ENCODE measurements around the gene MIOS. TPM values are rescaled to one million over a fixed set of nuclear protein-coding genes. Genes with fewer than 3 reads are reported as not detected.

Gene MIOS
- total and polyA plus RNA-seq, 12 donors, result 8.7 to 51.3 (median 24.7) TPM

DNA sequence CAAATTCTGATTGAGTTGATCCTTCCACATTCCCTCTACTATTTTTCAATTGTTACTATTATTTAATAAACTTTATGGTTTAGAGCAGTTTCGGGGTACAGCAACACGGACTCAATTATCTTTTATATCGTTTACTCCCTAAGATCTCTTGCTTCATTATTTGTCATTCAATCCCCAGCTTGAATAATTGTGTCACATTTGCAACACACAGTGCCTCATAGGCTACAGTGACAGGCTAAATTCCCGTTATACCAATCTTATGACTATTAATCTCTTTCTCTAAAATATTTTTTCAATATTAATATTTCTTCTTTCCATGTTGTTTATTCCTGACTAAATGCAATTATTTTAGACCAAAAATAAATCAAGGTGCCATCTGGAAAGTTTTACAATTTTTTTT lies 27.0 kb upstream of the MIOS start:
- Histone ChIP-seq H3K4me1 (replicated peaks in 1 of 2) (no peaks in the 10 kb centered on the region), H3K4me3 (no peak overlapping the region), H3K36me3 (replicated peaks in 1 of 2) (no peaks in the 10 kb centered on the region), H3K9me3 (replicated peaks in 1 of 3) (peaks cover 0 to 3% (median 0%) of the 10 kb centered on the region in 3 donors), H3K27me3 (no peaks in the 10 kb centered on the region), H3K27ac (no peak overlapping the region)
- 83 to 91% (median 88%) methylated on average over 4 of the region's 4 CpGs for WGBS, 4 donors
- intact Hi-C loops (cut with DNase I), result loop anchor here (5.0 to 10.0 kb wide), 3 partner anchors 115 to 435 kb away; no protein-coding TSS in a partner anchor
- TF ChIP-seq POLR2A (IDR thresholded peaks at IDR 0.05), result no peak
- TF ChIP-seq, protein P1, sequence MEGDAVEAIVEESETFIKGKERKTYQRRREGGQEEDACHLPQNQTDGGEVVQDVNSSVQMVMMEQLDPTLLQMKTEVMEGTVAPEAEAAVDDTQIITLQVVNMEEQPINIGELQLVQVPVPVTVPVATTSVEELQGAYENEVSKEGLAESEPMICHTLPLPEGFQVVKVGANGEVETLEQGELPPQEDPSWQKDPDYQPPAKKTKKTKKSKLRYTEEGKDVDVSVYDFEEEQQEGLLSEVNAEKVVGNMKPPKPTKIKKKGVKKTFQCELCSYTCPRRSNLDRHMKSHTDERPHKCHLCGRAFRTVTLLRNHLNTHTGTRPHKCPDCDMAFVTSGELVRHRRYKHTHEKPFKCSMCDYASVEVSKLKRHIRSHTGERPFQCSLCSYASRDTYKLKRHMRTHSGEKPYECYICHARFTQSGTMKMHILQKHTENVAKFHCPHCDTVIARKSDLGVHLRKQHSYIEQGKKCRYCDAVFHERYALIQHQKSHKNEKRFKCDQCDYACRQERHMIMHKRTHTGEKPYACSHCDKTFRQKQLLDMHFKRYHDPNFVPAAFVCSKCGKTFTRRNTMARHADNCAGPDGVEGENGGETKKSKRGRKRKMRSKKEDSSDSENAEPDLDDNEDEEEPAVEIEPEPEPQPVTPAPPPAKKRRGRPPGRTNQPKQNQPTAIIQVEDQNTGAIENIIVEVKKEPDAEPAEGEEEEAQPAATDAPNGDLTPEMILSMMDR (IDR thresholded peaks at IDR 0.05), result no peak
- DNase-seq, result no peak

- Histone ChIP-seq H3K27me3 (no peaks in the 10 kb centered on the region), H3K9me3 (replicated peaks in 1 of 3) (peaks cover 0 to 3% (median 0%) of the 10 kb centered on the region in 3 donors), H3K36me3 (replicated peaks in 1 of 2) (no peaks in the 10 kb centered on the region), H3K27ac (no peak overlapping the region), H3K4me1 (replicated peaks in 1 of 2) (no peaks in the 10 kb centered on the region), H3K4me3 (no peak overlapping the region)
- WGBS, 4 donors, result 80 to 89% (median 82%) methylated on average over 4 of the region's 4 CpGs
- no peak for TF ChIP-seq POLR2A (IDR thresholded peaks at IDR 0.05)
- TF ChIP-seq, protein P1 (IDR thresholded peaks at IDR 0.05), result no peak
- intact Hi-C loops (cut with DNase I), result no loop called here
- no peak for DNase-seq
Measured at GRCh38 chr7:7542251-7542835, 24.3 kb upstream of the MIOS start.

GRCh38 chr7:7548407-7548806 lies 18.3 kb upstream of the MIOS start:
- 95 to 98% (median 95%) methylated on average over 3 of the region's 3 CpGs for whole genome bisulfite sequencing, 4 donors

DNA sequence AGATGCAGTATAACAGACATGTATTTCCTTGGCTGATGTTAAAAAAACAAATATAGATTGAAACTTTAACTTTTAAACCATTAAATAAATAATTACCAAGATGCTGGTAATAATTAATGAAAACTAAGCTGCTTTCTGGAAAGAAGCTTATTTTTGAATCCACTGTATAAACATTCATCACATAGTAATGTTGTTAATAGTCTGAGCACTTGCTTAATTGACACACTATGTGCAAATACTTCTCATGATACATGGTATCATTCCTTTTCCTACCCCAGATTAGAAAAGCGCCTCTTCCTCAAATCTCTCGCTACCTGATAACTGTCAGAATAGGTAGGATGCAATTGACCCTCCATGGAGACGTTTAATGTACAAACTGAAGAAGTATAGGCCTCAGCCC lies 16.0 kb upstream of the MIOS start:
- intact Hi-C loops (cut with DNase I), result no loop called here
- Histone ChIP-seq H3K4me3 (no peak overlapping the region), H3K27ac (peak overlapping the region in 1 of 5 donors; percentile 10), H3K27me3 (no peaks in the 10 kb centered on the region), H3K36me3 (replicated peaks in 1 of 2) (no peaks in the 10 kb centered on the region), H3K4me1 (replicated peaks in 1 of 2) (peaks cover 3 to 9% of the 10 kb centered on the region in 2 donors), H3K9me3 (replicated peaks in 1 of 3) (no peaks in the 10 kb centered on the region)
- no peak for TF ChIP-seq POLR2A (IDR thresholded peaks at IDR 0.05)
- TF ChIP-seq, protein P1 (IDR thresholded peaks at IDR 0.05), result no peak
- DNase-seq, result no peak
- WGBS, 4 donors, result 96 to 99% (median 97%) methylated on average over 3 of the region's 3 CpGs

More at GRCh38 chr7:7548407-7548806, 18.3 kb upstream of the MIOS start:
- intact Hi-C loops (cut with DNase I), result no loop called here
- no peak for TF ChIP-seq POLR2A (IDR thresholded peaks at IDR 0.05)
- TF ChIP-seq, protein P1 (IDR thresholded peaks at IDR 0.05), result no peak
- no peak overlapping the region for H3K4me3 ChIP-seq
- no peak for DNase-seq
- no peaks in the 10 kb centered on the region for H3K9me3 ChIP-seq (replicated peaks in 1 of 3)
- H3K27me3 ChIP-seq, result no peaks in the 10 kb centered on the region
- H3K4me1 ChIP-seq (replicated peaks in 1 of 2), result peaks cover 3 to 9% of the 10 kb centered on the region in 2 donors
- no peaks in the 10 kb centered on the region for H3K36me3 ChIP-seq (replicated peaks in 1 of 2)
- H3K27ac ChIP-seq, result no peak overlapping the region
